ENCODE measurements around the gene CXCR2.

DNA sequence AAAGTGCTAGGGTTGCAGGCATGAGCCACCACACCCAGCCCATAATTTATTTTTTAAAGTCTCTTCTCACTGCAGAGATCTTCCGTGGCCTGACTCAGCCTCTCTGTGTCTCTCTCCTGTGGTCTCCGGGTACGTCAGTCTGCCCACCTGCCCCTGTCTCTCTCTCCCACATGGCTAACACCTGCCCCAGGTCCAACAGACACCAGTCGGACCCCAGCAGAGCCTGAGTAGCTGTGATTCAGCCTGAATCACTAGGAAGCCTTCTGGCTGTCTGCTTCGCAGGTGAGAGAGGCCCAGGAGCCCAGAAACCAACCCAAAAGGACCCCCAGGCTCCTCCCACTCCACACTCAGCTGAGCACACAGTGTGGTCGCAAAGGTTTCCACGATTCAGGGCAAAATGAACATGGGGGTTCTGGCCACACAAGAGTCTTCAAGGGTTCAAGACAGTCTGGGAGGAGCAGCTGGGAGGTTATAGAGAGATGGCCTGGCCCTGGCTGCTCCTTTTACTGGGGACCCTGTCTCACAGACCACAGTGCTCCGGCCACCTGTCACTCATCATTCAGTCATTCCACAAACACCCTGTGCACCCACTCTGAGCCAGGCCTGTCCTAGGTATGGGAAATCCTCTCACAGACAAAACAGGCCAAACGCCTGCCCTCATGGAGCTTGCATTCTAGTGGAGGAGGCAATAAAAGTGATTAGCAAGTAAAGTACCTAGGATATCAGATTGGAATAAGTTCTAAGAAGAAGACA, 48.2 kb upstream of the CXCR2 start:
- no peak for TF ChIP-seq TEAD4 (IDR thresholded peaks at IDR 0.05)
- TF ChIP-seq, protein P1, sequence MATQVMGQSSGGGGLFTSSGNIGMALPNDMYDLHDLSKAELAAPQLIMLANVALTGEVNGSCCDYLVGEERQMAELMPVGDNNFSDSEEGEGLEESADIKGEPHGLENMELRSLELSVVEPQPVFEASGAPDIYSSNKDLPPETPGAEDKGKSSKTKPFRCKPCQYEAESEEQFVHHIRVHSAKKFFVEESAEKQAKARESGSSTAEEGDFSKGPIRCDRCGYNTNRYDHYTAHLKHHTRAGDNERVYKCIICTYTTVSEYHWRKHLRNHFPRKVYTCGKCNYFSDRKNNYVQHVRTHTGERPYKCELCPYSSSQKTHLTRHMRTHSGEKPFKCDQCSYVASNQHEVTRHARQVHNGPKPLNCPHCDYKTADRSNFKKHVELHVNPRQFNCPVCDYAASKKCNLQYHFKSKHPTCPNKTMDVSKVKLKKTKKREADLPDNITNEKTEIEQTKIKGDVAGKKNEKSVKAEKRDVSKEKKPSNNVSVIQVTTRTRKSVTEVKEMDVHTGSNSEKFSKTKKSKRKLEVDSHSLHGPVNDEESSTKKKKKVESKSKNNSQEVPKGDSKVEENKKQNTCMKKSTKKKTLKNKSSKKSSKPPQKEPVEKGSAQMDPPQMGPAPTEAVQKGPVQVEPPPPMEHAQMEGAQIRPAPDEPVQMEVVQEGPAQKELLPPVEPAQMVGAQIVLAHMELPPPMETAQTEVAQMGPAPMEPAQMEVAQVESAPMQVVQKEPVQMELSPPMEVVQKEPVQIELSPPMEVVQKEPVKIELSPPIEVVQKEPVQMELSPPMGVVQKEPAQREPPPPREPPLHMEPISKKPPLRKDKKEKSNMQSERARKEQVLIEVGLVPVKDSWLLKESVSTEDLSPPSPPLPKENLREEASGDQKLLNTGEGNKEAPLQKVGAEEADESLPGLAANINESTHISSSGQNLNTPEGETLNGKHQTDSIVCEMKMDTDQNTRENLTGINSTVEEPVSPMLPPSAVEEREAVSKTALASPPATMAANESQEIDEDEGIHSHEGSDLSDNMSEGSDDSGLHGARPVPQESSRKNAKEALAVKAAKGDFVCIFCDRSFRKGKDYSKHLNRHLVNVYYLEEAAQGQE (IDR thresholded peaks at IDR 0.05; ENCODE audit: low read depth) = no peak
- TF ChIP-seq FOXM1 (IDR thresholded peaks at IDR 0.05; ENCODE audit: borderline replicate concordance, low read depth) = no peak
- TF ChIP-seq ZBTB7A (IDR thresholded peaks at IDR 0.05; ENCODE audit: low read depth) = no peak
- TF ChIP-seq CEBPB (IDR thresholded peaks at IDR 0.05) = no peak
- no peak for TF ChIP-seq CREB1 (IDR thresholded peaks at IDR 0.05; ENCODE audit: low read depth)
- TF ChIP-seq MAX (IDR thresholded peaks at IDR 0.05) = no peak
- no peak for TF ChIP-seq RAD21 (IDR thresholded peaks at IDR 0.05; ENCODE audit: low read depth)
- TF ChIP-seq EP300 (IDR thresholded peaks at IDR 0.05; ENCODE audit: borderline replicate concordance) = no peak
- no peak for TF ChIP-seq YY1 (IDR thresholded peaks at IDR 0.05; ENCODE audit: low read depth)
